HG03108 (cell line): ENCODE measurements around the gene SCG2.
"Not testable (repeated sequence)": the region's sequence is repeated elsewhere in the genome, so short reads cannot be mapped to it uniquely, and the experiment has no call there.

Experiments
- ATAC-seq: cut with Tn5 transposase; IDR thresholded peaks from one replicate; pipeline ENCODE4 v1.9.1; 2021; ENCODE audit warnings: moderate library complexity; ENCODE audit not compliant: unreplicated experiment

The SCG2 gene

GRCh38 chr2:223612501-223612900, 10.3 kb upstream of the SCG2 start:
- no peak for ATAC-seq

- no peak for ATAC-seq
These were observed 8.9 kb upstream of the SCG2 start for GRCh38 chr2:223611061-223611460.

GRCh38 chr2:223607476-223607875, 5.3 kb upstream of the SCG2 start:
- ATAC-seq: no peak

GRCh38 chr2:223606946-223607345, 4.8 kb upstream of the SCG2 start:
- ATAC-seq: no peak

- no peak for ATAC-seq
These were observed 2.1 kb upstream of the SCG2 start for GRCh38 chr2:223604231-223604630.

GRCh38 chr2:223602972-223603371, 811 bp upstream of the SCG2 start:
- no peak for ATAC-seq

GRCh38 chr2:223601018-223601417, 1.1 kb downstream of the SCG2 start:
- ATAC-seq: no peak

- no peak for ATAC-seq
These were observed 2.4 kb downstream of the SCG2 start for GRCh38 chr2:223599640-223600380.

GRCh38 chr2:223598994-223599639, 3.0 kb downstream of the SCG2 start:
- ATAC-seq: no peak

GRCh38 chr2:223597076-223597475, 5.1 kb downstream of the SCG2 start:
- no peak for ATAC-seq

- ATAC-seq: no peak
These were observed 6.0 kb downstream of the SCG2 start for GRCh38 chr2:223596208-223596607.

- no peak for ATAC-seq
These were observed 7.3 kb downstream of the SCG2 start for GRCh38 chr2:223594831-223595230.

GRCh38 chr2:223594259-223594658, 7.9 kb downstream of the SCG2 start:
- no peak for ATAC-seq

GRCh38 chr2:223592689-223593088, 9.5 kb downstream of the SCG2 start:
- not testable (repeated sequence) for ATAC-seq

GRCh38 chr2:223591596-223591995, 10.6 kb downstream of the SCG2 start:
- ATAC-seq: no peak

GRCh38 chr2:223590964-223591363, 11.2 kb downstream of the SCG2 start:
- no peak for ATAC-seq

GRCh38 chr2:223589901-223590300, 12.3 kb downstream of the SCG2 start:
- no peak for ATAC-seq

GRCh38 chr2:223588251-223588650, 13.9 kb downstream of the SCG2 start:
- ATAC-seq: no peak

GRCh38 chr2:223587301-223587700, 14.9 kb downstream of the SCG2 start:
- ATAC-seq: no peak

GRCh38 chr2:223586261-223586660, 15.9 kb downstream of the SCG2 start:
- no peak for ATAC-seq

- ATAC-seq: no peak
These were observed 16.5 kb downstream of the SCG2 start for GRCh38 chr2:223585666-223586065.

GRCh38 chr2:223582001-223582400, 20.2 kb downstream of the SCG2 start:
- no peak for ATAC-seq

GRCh38 chr2:223580951-223581350, 21.2 kb downstream of the SCG2 start:
- ATAC-seq: no peak
